Stimulated activated CD8-positive, alpha-beta memory T cell treated with anti-CD3 and anti-CD28 coated beads, Interleukin-7, amount 100 ng/mL, for 4 hours (primary cell): ENCODE data around the gene PIM2.
"Not testable (repeated sequence)": the region's sequence is repeated elsewhere in the genome, so short reads cannot be mapped to it uniquely, and the experiment has no call there.

Source experiments
- DNase-seq, 2 donors: peaks; one replicate each; pipeline ENCODE4 v3.0.0-alpha.2; 2020; ENCODE audit warnings: low read depth in 2 of 2

The PIM2 gene

DNA sequence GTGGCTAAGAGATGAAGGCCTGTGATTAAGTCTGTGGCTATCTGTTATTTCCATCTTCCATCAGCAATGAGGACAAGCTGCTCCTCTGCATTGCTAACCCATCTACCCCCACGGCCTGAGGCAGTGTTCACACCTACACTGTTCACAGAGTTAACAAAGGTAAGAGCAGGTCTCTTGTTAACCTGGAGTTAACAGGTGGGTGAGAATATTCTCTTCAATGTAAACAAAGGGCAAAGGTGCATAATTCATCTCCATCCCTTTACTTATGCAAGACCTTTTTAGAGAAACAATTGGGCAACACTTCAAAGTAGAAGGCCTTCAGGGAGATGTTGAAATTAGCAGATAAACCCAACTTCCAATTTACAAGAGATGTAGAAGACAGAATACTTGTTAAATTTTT is 10.2 kb downstream of the PIM2 start:
- no peak for DNase-seq

DNA sequence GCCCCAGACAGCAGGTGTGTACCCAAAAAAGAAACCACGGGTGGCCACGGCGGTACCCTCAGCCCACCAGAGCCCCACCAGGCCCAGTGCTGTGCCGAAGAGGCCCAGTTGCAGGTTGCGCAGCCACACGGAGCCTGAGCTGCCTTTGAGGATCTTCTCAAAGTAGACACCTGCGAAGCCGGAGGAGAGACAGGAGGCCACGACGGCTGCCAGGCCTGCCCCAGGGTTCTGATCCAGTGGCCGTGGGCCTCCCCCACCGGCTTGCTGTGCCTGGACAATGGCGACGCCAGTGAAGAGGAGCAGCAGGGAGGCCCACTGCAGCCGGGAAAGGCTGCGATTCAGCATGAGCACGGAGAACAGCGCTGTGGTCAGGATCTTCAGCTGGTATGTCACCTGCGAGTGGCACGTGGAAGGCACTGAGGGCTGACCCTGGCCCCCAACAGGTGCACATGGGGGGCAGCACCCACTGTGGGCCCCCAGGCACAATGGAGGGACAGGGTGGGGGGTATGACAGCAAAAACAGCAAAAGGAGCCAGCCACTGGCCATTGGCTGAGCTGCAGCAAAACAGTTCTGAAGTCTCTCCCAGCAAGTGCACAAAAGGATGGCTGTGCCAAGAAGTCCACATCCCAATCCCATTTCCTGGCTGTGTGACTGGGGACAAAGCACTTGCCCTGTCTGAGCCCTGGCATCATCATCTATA is 13.6 kb downstream of the PIM2 start:
- DNase-seq: no peak

DNA sequence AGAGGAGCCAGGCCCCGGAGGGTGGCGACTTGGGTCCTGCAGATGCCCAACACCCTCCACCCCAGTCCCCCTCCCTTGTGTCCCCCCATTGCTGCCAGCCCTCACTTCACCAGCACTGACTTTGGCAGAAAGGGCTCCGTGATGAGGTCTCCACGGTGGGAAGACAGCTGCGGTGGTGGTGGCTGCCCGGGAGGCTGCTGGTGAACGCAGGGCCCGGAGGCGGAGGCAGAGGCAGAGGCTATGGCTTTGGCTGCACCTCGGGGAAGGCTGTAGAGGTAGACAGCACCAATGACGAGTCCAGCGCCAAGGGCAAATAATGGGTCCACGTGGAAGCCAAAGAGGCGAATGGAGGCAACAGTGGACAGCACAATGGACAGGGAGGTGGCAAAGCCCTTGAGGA is 14.2 kb downstream of the PIM2 start:
- DNase-seq: no peak

DNA sequence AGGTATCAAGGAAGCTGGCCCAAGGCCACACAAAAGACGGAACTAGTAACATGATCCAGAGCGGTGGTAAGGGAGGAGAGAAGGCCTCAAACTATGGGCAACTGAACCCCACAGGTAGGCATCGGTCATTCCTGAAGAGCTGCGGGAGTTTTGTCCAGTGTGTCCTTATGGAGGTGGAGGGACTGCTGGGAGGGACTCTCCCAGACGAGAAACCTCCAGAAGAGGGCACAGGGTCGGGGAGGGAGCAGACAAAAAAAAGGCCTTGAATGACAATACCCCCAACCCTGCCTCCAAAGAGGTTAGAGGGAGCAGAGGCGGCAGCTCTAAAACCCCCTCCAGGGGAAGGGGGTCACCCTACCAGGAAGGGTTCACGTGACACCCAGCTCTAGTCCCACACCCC is 14.6 kb downstream of the PIM2 start:
- DNase-seq: no peak

DNA sequence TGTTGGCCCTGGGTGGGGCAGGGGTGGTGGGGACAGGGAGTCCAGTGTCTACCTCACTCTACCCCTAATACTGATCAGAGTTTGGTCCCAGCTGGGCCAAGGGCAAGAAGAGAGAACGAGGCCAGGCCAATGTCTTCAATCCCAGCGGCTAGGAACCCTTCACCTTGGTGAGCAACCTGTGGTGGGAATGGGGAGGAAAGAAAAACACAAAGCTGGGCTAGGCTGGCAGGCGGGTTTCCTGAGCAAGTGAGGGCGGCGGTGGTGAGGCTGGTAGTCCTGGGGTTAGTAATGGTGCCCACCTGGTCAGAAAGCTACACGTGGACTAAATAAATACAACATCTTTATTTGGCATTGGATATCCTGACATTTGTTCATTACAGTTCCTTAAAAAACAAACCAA is 15.5 kb downstream of the PIM2 start:
- no peak for DNase-seq

DNA sequence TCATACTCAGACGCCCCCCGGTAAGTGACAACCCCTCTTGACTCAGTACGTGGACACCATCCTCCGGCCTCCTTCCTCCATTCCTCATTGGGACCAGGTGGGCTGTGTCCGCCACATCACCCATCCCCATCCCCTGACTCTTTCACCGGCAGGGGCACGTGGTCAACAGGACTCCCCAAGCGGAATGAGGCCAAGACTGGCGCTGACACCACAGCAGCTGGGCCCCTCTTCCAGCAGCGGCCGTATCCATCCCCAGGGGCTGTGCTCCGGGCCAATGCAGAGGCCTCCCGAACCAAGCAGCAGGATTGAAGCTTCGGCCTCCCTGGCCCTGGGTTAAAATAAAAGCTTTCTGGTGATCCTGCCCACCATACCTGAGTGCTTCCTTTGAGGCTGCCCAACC is 16.0 kb downstream of the PIM2 start:
- DNase-seq: no peak

DNA sequence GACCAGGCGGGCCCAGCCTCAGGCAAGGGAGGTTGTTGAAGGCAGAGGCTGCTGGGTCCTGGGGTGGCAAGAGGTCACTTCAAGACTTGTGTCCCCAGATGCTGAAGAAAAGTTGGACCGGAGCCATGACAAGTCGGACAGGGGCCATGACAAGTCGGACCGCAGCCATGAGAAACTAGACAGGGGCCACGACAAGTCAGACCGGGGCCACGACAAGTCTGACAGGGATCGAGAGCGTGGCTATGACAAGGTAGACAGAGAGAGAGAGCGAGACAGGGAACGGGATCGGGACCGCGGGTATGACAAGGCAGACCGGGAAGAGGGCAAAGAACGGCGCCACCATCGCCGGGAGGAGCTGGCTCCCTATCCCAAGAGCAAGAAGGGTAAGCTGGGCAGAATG is 16.7 kb downstream of the PIM2 start:
- DNase-seq: no peak

DNA sequence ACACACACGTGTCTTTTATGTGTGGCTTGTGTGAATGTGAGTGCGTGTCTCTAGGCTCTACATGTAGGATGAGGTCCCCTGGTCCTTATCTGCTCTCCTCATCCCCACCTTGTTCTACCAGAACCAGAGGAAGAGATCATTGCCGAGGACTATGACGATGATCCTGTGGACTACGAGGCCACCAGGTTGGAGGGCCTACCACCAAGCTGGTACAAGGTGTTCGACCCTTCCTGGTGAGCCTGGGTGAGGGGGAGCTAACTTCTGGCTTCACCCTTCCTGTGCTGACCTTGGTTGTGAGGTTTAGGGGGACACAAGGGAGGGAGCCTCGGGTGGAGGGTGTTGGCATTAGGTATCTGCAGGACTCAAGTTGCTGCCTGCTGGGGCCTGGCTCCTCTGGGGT is 17.8 kb downstream of the PIM2 start:
- DNase-seq: no peak

DNA sequence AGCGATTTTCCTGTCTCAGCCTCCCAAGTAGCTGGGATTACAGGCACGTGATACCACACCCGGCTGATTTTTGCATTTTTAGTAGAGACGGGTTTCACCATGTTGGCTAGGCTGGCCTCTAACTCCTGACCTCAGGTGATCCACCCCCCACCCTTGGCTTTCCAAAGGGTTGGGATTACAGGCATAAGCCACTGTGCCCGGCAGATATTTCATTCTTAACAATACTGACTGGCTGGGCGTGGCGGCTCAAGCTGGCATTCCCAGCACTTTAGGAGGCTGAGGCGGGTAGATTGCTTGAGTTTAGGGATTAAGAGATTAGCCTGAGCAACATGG is 19.8 kb downstream of the PIM2 start:
- DNase-seq: no peak

DNA sequence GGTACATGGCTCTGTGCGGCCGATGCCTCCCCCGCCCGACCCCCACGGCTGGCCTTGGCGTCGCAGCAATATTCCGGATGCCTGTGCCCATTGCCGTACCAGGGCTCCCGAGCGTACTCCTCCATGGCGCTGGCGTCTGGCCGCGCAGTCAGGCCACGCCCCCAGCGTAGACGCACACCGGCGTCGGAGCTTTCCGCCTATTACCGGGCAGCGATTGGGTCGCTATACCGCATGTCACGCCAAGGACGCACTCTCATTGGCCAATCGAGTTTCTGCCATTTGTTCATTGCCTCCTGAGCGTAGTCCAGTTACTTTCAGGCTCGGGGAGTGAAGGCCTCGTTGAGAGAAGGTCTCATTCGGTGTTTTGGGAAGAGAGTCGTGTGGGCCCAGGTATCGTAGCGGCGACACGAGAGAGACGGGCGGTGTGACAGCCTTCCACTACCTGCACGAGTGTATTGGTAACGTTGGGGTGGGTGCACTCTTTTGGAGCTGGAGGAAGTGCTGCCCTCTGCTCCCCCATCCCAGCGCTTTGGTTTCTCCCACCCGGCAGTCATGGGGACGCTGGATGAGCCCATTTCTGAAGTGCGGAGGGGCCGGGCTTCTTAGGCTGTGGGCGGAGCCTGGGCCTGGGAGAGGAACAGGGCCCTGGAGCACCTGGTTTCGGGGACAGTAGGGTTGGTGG is 21.1 kb downstream of the PIM2 start, which contains the start of the genes PQBP1 and TIMM17B:
TSS of gene PQBP1 (plus strand) at position 306 of the 682 bp plus-strand sequence. CDS start 580 bp downstream, outside the sequence.
TSS of gene TIMM17B (minus strand) at position 144 of the 682 bp plus-strand sequence. CDS start at position 125, 19 bp downstream.
- DNase-seq: peak; percentile 81 to 83

DNA sequence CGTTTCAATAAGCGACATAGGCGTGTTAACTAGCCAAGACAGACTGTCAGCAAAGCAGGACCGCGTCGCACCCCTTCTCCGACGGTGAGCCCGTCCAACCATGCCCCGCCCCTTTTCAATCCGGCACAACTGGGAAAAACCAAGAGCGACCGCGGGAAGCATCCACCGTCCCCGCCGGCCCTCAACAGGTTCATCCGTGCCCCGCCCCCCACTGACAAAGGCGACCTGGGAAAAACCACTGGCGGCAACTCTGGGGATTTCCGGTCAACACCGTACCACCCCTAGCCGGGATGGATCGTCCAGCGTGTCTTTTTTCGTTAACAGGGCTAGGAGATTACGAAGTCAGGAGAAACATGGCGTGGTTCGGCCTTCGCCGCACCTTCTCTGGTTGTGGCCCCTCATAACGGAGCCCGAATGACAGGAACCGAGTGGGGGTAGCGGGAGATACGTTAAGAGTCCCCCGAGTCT is 21.6 kb downstream of the PIM2 start:
- peak; percentile 35 to 45 for DNase-seq

DNA sequence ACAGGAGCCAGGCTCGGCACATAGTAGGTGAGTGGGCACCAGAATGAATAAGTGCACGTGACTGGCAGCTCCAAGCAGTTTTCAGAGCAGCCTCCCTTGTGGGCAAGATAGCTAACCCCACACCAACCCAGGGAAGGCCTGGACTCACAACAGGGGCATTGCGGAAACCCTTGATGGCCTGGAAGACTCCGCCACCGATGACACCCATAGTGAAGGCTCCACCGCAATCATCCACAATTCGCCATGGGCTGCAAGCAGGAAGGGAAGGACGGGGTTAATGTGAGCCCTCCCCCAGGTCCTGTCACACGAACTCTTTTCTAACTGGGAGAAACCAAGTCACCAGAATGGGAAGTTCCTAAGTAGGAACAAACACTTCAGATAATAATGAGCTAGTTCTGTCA is 22.2 kb downstream of the PIM2 start:
- no peak for DNase-seq

DNA sequence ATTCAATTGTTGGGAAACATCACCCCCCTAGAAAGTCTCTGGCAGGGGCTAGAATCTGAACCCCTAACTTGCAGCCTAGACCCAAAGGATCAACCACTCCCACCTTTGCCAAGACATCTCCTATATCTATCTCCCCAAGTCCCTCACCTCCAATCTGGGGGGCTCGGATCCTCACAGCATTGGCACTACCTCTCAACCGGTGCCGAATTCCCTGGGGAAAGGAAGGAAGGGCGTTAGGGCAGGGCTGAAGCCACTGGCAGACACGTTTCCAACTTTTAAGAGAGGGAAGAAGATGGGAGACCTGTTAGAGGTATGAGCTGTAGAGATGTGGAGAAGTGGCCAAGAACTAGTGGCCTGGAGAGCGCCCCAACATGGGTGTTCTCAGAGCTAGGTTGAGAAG is 23.9 kb downstream of the PIM2 start:
- no peak for DNase-seq

DNA sequence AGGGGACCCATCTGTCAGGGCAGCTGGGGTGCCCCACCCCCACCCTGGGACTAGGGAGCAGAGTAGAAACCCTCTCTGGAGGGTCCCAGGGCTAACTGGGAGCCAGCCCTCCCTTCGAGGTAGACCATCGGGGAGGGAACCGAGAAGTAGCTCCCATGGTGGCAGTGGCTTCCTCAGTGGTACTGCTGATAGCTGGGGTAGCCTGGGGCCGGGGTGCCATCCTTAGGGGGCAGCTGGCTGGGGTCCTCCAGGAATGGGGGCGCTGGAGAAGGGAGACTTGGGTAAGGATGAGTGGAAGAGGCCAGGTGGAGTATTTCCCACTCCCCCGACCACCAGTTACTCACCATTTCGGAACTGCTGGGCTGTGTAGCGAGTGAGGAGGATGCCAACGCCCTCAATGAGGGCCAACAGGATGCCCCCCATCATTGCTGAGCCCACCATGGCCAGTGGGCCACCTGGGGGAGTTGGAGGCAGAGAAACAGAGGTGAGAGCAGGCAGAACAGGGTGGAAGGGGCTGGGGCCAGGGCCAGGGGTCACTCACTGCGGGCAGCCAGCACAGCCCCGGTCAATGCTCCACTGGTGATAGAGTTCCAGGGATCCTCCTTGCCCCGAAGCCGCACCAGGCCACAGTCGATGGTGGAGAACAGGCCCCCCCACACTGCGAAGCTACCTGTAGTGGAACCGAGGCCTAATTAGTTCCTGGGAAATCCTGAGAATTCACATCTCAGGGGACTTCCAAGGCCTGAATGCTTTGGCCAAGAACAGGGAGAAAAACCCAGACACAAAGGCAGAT is 25.1 kb downstream of the PIM2 start:
- no peak for DNase-seq

DNA sequence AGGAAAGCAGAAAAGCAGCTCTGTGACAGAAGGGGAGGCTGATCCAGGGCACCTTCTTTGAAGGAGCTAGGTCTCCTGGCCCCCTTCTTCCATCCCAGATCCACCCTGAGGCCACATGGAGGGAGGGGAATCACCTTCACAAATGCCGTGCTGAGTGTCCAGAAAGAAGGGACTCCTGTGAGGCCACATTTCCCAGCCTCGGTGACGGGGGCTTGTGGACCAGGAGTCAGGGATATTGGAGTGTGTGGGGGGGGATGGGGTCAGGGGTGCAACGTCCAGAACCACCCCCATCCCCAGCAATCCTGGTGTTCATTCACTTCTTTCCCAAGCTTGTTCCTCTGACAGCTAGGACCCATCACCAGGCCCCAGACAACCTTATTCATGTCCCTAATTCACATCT is 25.9 kb downstream of the PIM2 start:
- no peak for DNase-seq

DNA sequence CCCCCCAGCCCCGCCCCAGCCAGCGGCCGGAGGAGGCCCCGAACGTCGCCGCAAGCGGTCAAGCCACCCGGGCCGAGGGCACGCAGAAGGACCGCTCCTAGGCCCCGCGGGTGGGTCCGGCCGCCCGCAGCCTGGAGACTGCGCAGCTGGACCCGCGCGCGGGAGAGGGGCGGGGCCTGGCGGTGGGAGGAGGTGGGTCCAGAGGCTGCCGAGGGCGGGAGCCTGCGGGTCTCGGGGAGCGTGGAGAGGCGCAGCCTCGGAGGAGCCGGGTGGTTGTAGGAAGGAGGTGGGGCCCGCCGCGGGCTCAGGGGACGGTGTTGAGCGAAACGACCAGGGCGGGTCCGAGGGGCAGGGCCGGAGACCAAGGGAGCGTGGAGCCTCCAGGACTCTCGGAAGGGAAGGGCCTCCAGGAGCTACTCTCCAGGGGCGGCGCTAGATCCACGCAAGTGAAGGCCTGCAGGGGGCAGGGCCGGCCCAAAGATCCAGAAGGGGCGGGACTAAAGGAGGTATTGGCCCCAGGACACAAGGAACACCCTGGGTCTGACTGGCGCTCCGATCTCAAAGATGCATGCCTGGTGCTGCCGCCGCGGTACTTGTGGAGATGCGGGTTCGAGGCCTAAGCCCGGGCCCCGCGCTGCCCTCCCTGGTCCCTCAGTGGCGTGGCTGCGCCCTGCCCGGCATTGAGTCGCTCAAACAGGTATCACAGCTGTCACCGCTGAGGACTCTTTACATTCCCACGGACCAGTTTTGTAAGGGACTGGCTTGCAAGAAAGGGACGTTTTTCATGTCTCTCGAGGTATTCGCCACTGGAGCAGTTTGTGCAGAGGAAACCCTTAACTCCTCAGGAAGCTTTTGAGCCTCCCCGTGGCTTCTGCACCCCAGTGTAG is 27.2 kb downstream of the PIM2 start:
- DNase-seq: peak; percentile 46 to 60

DNA sequence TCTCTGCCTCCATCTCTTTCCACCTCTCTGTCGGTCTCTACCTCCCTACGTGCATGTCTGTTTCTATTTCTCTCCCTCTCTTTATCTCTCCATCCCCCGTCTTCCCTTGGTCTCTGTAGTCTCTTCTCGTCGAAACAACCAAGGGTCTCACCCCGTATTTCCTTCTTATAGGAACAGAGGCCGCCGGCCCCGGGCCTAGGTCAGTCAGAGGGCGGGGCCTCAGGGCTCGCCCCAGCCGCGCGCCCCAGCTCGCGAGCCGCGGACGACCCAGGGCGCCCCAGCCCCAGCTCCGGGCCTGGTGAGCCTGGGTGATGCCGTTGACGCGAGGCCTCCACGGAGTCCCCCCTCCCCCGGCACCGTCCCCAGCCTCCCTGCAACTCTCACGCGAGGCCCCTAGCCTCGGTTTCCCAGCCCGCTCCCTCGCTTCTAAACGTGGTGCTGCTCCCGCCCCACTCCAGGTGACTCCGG is 27.9 kb downstream of the PIM2 start:
- no peak for DNase-seq

DNA sequence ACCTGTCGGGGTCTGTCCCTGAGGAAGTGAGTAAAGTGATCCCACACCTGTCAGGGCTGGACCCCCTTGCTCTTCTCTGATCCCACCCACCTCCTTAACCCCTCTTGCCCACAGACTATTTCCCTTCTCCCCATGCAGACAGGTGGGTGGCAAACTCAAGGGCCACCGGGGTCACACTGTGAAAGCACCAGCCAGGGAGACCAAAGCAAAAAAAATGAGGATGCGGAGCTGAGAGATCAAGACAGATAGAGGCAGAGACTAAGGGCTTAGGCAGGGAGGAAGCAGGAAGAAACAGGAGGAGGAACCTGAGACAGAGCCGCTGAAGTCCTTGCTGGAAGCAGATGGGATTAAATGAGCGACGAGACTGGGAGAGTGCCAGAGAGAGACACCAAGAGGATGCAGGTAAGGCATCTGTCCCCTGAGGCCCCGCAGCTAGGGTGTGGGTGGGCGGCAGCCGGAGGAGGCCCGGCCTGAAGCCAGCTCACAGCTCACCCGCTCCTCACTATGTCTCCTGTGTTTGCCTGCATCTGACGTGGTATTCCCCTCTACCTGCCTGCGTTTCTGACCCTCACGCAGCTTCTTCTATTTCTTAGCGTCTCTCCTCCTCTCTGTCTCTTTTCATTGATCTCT is 28.4 kb downstream of the PIM2 start:
- no peak for DNase-seq

DNA sequence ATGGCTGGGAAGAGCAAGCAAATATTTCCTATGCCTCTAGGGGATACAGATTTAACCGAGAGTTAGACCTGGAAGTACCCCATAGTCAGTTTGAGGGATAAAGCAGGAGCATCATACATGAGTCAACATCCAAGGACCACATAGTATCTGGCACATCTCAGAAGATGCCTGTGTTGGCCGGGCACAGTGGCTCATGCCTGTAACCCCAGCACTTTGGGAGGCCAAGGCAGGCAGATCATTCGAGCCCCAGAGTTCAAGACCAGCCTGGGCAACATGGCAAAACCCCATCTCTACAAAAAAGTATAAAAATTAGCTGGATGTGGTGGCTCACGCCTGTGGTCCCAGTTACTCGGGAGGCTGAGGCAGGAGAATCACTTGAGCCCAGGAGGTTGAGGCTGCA is 32.2 kb downstream of the PIM2 start:
- not testable (repeated sequence) for DNase-seq

DNA sequence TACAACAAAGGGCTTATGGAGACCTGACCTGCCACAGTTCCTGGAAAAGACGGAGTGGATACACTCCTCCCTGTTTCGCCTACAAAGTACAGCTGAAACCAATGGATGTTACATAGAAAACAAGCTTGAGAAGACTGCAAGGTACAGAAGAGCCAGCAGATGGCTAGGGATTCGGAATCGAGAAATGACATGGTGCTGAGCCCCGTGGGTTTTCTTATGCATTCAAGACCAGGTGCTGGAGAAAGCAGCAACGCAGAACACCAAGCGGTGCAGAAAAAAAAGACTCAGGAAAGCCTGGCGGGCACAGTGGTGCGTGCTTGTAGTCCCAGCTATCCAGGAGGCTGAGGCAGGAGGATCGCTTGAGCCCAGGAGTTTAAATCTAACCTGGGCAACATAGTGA is 35.1 kb downstream of the PIM2 start:
- DNase-seq: no peak

DNA sequence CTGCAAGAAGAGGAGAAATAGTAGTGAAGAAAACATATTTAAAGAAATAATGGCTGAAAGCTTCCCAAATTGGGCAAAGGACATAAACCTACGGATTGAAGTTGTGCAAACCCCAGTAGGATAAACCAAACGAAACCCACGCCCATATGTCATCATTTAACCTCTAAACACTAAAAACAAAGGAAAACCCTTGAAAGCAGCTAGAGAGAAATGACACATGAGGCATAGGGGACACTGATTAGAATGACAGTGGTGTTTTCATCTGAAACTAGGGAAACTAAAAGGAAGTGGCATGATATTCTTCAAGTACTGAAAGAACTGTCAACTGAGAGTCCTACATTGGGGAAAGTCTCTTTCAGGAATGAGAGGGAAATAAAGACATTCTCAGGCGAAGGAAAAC is 41.9 kb downstream of the PIM2 start:
- not testable (repeated sequence) for DNase-seq
